HCT116 (cell line): ENCODE measurements around the gene LYSET. TPM values are rescaled to one million over a fixed set of nuclear protein-coding genes. Genes with fewer than 3 reads are reported as not detected.
"Not testable (repeated sequence)": the region's sequence is repeated elsewhere in the genome, so short reads cannot be mapped to it uniquely, and the experiment has no call there.

Source experiments
- ATAC-seq: fragments of 200-7000 bp; cut with Tn5 transposase; 2 replicates; pipeline ENCODE4 v1.9.1; 2020; ENCODE audit warnings: mild to moderate bottlenecking, moderate library complexity
- BruUV-seq: library from RNA; stranded (reverse); fragments of 400-500 nt; replicated peaks from 2 replicates; lab custom pipeline; 2021; lab: Mats Ljungman, UMichigan
- CTCF ChIA-PET: fragments of 300-600 bp; sonication (Branson Sonifier 250); formaldehyde crosslinking; loops from one replicate; lab custom pipeline; 2021; ENCODE audit warnings: antibody characterized with exemption; lab: Charles Lee
- POLR2A ChIA-PET: fragments of 300-600, 350-600 bp; sonication (Branson Sonifier 250); formaldehyde crosslinking; loops from one replicate; lab custom pipeline; 2021; ENCODE audit warnings: antibody characterized with exemption; lab: Charles Lee
- RAD21 ChIA-PET, 2 experiments: fragments of 300-600 bp; sonication (Branson Sonifier 250); formaldehyde crosslinking; loops; one replicate each; lab custom pipeline; 2023; ENCODE audit warnings: low total read pairs in 2 of 2; ENCODE audit not compliant: uncharacterized antibody in 2 of 2, unreplicated experiment in 2 of 2, low non-redundant PET in 1 of 2; lab: Charles Lee
- DNase-seq: peaks from one replicate; pipeline ENCODE4 v3.0.0-alpha.2; 2010; ENCODE audit warnings: low read depth, low spot score
- H2AFZ ChIP-seq: fragments of 200-600 bp; shearing (Covaris generic), sonication (generic); 2 replicates; pipeline ENCODE4 v1.6.1; 2017; ENCODE audit warnings: low read depth, mixed run types, mixed read lengths, antibody characterized with exemption, low read length; ENCODE audit not compliant: poor library complexity, severe bottlenecking
- H3K27ac ChIP-seq: 2 replicates; pipeline ENCODE4 v1.5.1; 2012; ENCODE audit warnings: low read depth, low read length
- H3K27me3 ChIP-seq: fragments of 200-600 bp; sonication (generic); 2 replicates; pipeline ENCODE4 v1.6.1; 2016; ENCODE audit warnings: mixed run types, low read length, mixed read lengths; ENCODE audit not compliant: insufficient read depth
- H3K36me3 ChIP-seq, 2 experiments: fragments of 200-500 bp in 1 of 2; fragments of 200-600 bp in 1 of 2; sonication (Bioruptor generic) in 1 of 2; sonication (generic) in 1 of 2; 2 replicates each; pipeline versions ENCODE4 v1.5.1 to v1.6.1; 2014 to 2016; ENCODE audit warnings: low read length in 2 of 2, inconsistent platforms in 1 of 2, mixed read lengths in 1 of 2, mixed run types in 1 of 2; ENCODE audit not compliant: insufficient read depth in 2 of 2, control insufficient read depth in 1 of 2
- H3K4me1 ChIP-seq, 2 experiments: fragments of 200-600 bp in 1 of 2; sonication (generic) in 1 of 2; 2 replicates each; pipeline versions ENCODE4 v1.5.1 to v1.6.1; 2012 to 2017; ENCODE audit warnings: low read length in 2 of 2, inconsistent platforms in 1 of 2, mild to moderate bottlenecking in 1 of 2, mixed read lengths in 1 of 2, mixed run types in 1 of 2, moderate library complexity in 1 of 2; ENCODE audit not compliant: insufficient read depth in 2 of 2, control insufficient read depth in 1 of 2
- H3K4me2 ChIP-seq: fragments of 200-600 bp; sonication (generic); 2 replicates; pipeline ENCODE4 v1.6.1; 2017; ENCODE audit warnings: mixed run types, low read length, mixed read lengths
- H3K4me3 ChIP-seq, 2 experiments: fragments of 200-600 bp in 1 of 2; sonication (generic) in 1 of 2; replicated peaks in 1 of 2; 2 replicates each; pipeline ENCODE4 v1.5.1; 2011 to 2016; ENCODE audit warnings: low read length in 2 of 2, control low read depth in 1 of 2, low read depth in 1 of 2, mild to moderate bottlenecking in 1 of 2, mixed read lengths in 1 of 2, mixed run types in 1 of 2
- H3K79me2 ChIP-seq: fragments of 200-600 bp; sonication (generic); 2 replicates; pipeline ENCODE4 v1.6.1; 2017; ENCODE audit warnings: mild to moderate bottlenecking, mixed run types, low read length, moderate library complexity, mixed read lengths; ENCODE audit not compliant: insufficient read depth
- H3K9ac ChIP-seq: fragments of 200-600 bp; sonication (generic); 2 replicates; pipeline ENCODE4 v1.6.1; 2016; ENCODE audit warnings: low read length, mixed read lengths
- H3K9me2 ChIP-seq: fragments of 200-600 bp; sonication (generic), shearing (Covaris generic); 2 replicates; pipeline ENCODE4 v1.6.1; 2017; ENCODE audit warnings: mixed run types, mild to moderate bottlenecking, moderate library complexity; ENCODE audit not compliant: insufficient read depth
- H3K9me3 ChIP-seq, 2 experiments: fragments of 200-500 bp in 1 of 2; fragments of 200-600 bp in 1 of 2; sonication (Bioruptor generic) in 1 of 2; sonication (generic) in 1 of 2; 2 replicates each; pipeline ENCODE4 v1.6.1; 2014 to 2017; ENCODE audit warnings: low read length in 2 of 2, mixed read lengths in 2 of 2, inconsistent platforms in 1 of 2, low read depth in 1 of 2, mild to moderate bottlenecking in 1 of 2, mixed run types in 1 of 2, moderate library complexity in 1 of 2; ENCODE audit not compliant: control insufficient read depth in 1 of 2, insufficient read depth in 1 of 2
- H4K20me1 ChIP-seq: fragments of 200-600 bp; sonication (generic), shearing (Covaris generic); 2 replicates; pipeline ENCODE4 v1.6.1; 2017; ENCODE audit warnings: mixed run types, mild to moderate bottlenecking, moderate library complexity; ENCODE audit not compliant: insufficient read depth
- ATF3 ChIP-seq: IDR thresholded peaks from 2 replicates; pipeline ENCODE4 v1.6.1; 2012
- CEBPB ChIP-seq: IDR thresholded peaks from 2 replicates; pipeline ENCODE4 v1.6.1; 2012; ENCODE audit warnings: low read depth
- EZH2 ChIP-seq: fragments of 200-600 bp; sonication (generic); IDR thresholded peaks from 2 replicates; pipeline ENCODE4 v1.6.1; 2017; ENCODE audit warnings: antibody characterized with exemption, mixed run types
- RAD21 ChIP-seq: IDR thresholded peaks from 2 replicates; pipeline ENCODE4 v1.6.1; 2012; ENCODE audit warnings: low read depth, mild to moderate bottlenecking
- ZNF274 ChIP-seq: fragments of 200-500 bp; sonication (Bioruptor generic); IDR thresholded peaks from 2 replicates; pipeline ENCODE4 v1.6.1; 2014; ENCODE audit warnings: mild to moderate bottlenecking, low read depth, low read length, inconsistent platforms
- intact Hi-C: fragments of 100-400 bp; cut with micrococcal nuclease; formaldehyde crosslinking; loops from 2 replicates; pipeline ENCODE4 v1.10.0; 2022
- total RNA-seq: library from RNA; stranded (reverse); gene quantifications from one replicate; pipeline ENCODE4 v1.2.1, GENCODE V29; 2021; ENCODE audit not compliant: unreplicated experiment

LYSET gene
- total RNA-seq, 1 experiment from 2014 or later, result 19.5 TPM

- H4K20me1 ChIP-seq, result no peaks in the 10 kb centered on the region
- RAD21 ChIA-PET, result no interaction called here
- no peak for TF ChIP-seq ATF3
- TF ChIP-seq EZH2, result no peak
- no peak for TF ChIP-seq CEBPB
- no peak for TF ChIP-seq ZNF274
- peak; percentile 9; the same call in 1 of the 2 replicates for TF ChIP-seq RAD21
- no peaks in the 10 kb centered on the region for H3K27me3 ChIP-seq
- no peaks in the 10 kb centered on the region for H3K9me2 ChIP-seq
- peaks cover 0 to 8% of the 10 kb centered on the region in 2 experiments; a peak in 2 of 4 replicates for H3K4me1 ChIP-seq
- intact Hi-C loops, result no loop called here
- H3K27ac ChIP-seq, result no peak overlapping the region
- no peak overlapping the region for H3K9ac ChIP-seq
- BruUV-seq, result no TSS peak
- POLR2A ChIA-PET, result no interaction called here
- ATAC-seq, result no peak
- no peaks in the 10 kb centered on the region for H3K9me3 ChIP-seq
- H3K4me2 ChIP-seq, result no peak overlapping the region
- H3K36me3 ChIP-seq, result no peaks in the 10 kb centered on the region
- no peaks in the 10 kb centered on the region for H3K79me2 ChIP-seq
- no peak overlapping the region for H3K4me3 ChIP-seq
- no peak overlapping the region for H2AFZ ChIP-seq
- CTCF ChIA-PET, result interaction anchor here (2.0 kb wide), 1 partner anchor 50 kb away, joined by 10 read pairs; no protein-coding TSS in a partner anchor
- no peak for DNase-seq
Measured at GRCh38 chr14:93163564-93163963, 21.6 kb upstream of the LYSET start.

GRCh38 chr14:93165271-93166265, 19.5 kb upstream of the LYSET start:
- H3K4me3 ChIP-seq, POLR2A ChIA-PET: not testable (repeated sequence)

GRCh38 chr14:93168610-93169009, 16.5 kb upstream of the LYSET start:
- RAD21 ChIA-PET, H3K27ac ChIP-seq, BruUV-seq, ATAC-seq, H3K4me2 ChIP-seq, H3K36me3 ChIP-seq, H4K20me1 ChIP-seq, DNase-seq, intact Hi-C loops, H3K4me3 ChIP-seq, H3K27me3 ChIP-seq, H2AFZ ChIP-seq, H3K9me2 ChIP-seq, H3K79me2 ChIP-seq, H3K4me1 ChIP-seq, H3K9me3 ChIP-seq, H3K9ac ChIP-seq: not testable (repeated sequence)
- ChIA-PET POLR2A (interaction anchor here (0.9 to 1.5 kb wide), 3 partner anchors 9 to 16 kb away, joined by 3 to 6 read pairs (median 5); partner anchors contain the start of gene MOAP1), CTCF (interaction anchor here (0.9 to 1.4 kb wide), 2 partner anchors 8 to 9 kb away, joined by 3 to 5 read pairs; no protein-coding TSS in a partner anchor)

More at GRCh38 chr14:93165271-93166265, 19.5 kb upstream of the LYSET start:
- H3K9ac ChIP-seq, H3K79me2 ChIP-seq, BruUV-seq, H3K4me1 ChIP-seq, H3K9me3 ChIP-seq, H4K20me1 ChIP-seq, DNase-seq, ATAC-seq, H2AFZ ChIP-seq, H3K4me2 ChIP-seq, H3K9me2 ChIP-seq, H3K36me3 ChIP-seq, H3K27me3 ChIP-seq, intact Hi-C loops, RAD21 ChIA-PET, H3K27ac ChIP-seq: not testable (repeated sequence)
- CTCF ChIA-PET, result interaction anchor here (2.0 kb wide), 1 partner anchor 52 kb away, joined by 4 read pairs; no protein-coding TSS in a partner anchor
